Ovary (tissue), 9 donors: ENCODE data around the gene NDFIP2. TPM values are rescaled to one million over a fixed set of nuclear protein-coding genes. Genes with fewer than 3 reads are reported as not detected.

Source experiments
- DNase-seq, 5 donors: peaks; one replicate each; pipeline ENCODE4 v3.0.0-alpha.2; 2019 to 2020
- H3K27ac ChIP-seq, 2 donors: fragments of 200-600 bp; one replicate each; pipeline versions ENCODE4 v1.5.1 to v1.8.0; 2019 to 2022
- H3K27me3 ChIP-seq: fragments of 200-600 bp; one replicate; pipeline ENCODE4 v1.8.0; 2022
- H3K36me3 ChIP-seq: fragments of 200-600 bp; sonication (generic); one replicate; pipeline ENCODE4 v1.5.1; 2019
- H3K4me1 ChIP-seq: one replicate; pipeline ENCODE4 v1.8.1; 2013; ENCODE audit warnings: mild to moderate bottlenecking, moderate library complexity; ENCODE audit not compliant: insufficient read depth
- H3K4me3 ChIP-seq: fragments of 200-600 bp; sonication (generic); one replicate; pipeline ENCODE4 v1.5.1; 2017
- H3K9me3 ChIP-seq, 2 donors: fragments of 200-600 bp in 1 of 2; sonication (generic) in 1 of 2; one replicate each; pipeline versions ENCODE4 v1.5.1 to v1.8.1; 2013 to 2019; ENCODE audit warnings: mild to moderate bottlenecking in 1 of 2, moderate library complexity in 1 of 2
- EP300 ChIP-seq: sonication (generic); formaldehyde crosslinking; IDR thresholded peaks from one replicate; pipeline ENCODE4 v1.6.1; 2017; ENCODE audit warnings: antibody characterized with exemption
- POLR2A ChIP-seq: fragments of 450-650 bp; IDR thresholded peaks from one replicate; pipeline ENCODE4 v1.6.1; 2017; ENCODE audit warnings: antibody characterized with exemption, mild to moderate bottlenecking, moderate library complexity
- WGBS, 3 donors: extraction: QIAGEN DNeasy Blood & Tissue Kit in 1 of 3; methylation state at CpG; one replicate each; pipeline versions ENCODE4 v1.1.5 to v1.1.7; 2013 to 2017; 5-methylcytosine and 5-hydroxymethylcytosine counted together
- intact Hi-C, 4 donors: fragments of 100-400 bp; cut with DNase I; formaldehyde crosslinking; loops; one replicate each; pipeline versions ENCODE4 v1.11.0 to v1.15.1; 2022 to 2023
- polyA plus RNA-seq, 2 donors: library from polyadenylated mRNA; stranded (reverse); fragments of 200-250 nt in 1 of 2; fragments of 350-450 nt in 1 of 2; fragmentation: Illumina TruSeq in 1 of 2; extraction: RNeasy Lipid Tissue Mini Kit (QIAGEN cat#74804) in 1 of 2; gene quantifications; one replicate each; pipeline ENCODE4 v1.2.3, GENCODE V29; 2013 to 2014
- total RNA-seq, 7 donors: library from RNA; depleted of rRNA in 2 of 7; stranded (reverse); fragments of >200 nt in 2 of 7; fragmentation: NEBNext Ultra II Directional in 3 of 7; extraction: Animal tissue kit (Norgen Biotek cat#: 25700) in 3 of 7; gene quantifications; one replicate each; pipeline versions ENCODE4 v1.1.0 to v1.2.4, GENCODE V29; 2016 to 2023
- TF ChIP-seq, protein P1 (sequence below), 3 donors: fragments of 450-650 bp in 2 of 3; fragments of 200-600 bp in 1 of 3; IDR thresholded peaks; one replicate each; pipeline versions ENCODE4 v1.5.1 to v1.8.0; 2016 to 2022; ENCODE audit warnings: antibody characterized with exemption in 3 of 3, mild to moderate bottlenecking in 1 of 3
- donor health status: DM: no; HTN: no; CAD: no; lungs with moderate emphysema.
- donor health status: DM: no; HTN: no; CAD: no.
- donor health status: Bipolar disorder and iron deficiency.
- donor health status: DM: yes; HTN: yes; CAD: no.
- donor health status: DM: no; HTN: no; CAD: no.
- donor health status: DM: yes; HTN: yes; CAD: no.

The NDFIP2 gene
- total and polyA plus RNA-seq, 9 donors: 5.9 to 20.4 (median 15.5) TPM

DNA sequence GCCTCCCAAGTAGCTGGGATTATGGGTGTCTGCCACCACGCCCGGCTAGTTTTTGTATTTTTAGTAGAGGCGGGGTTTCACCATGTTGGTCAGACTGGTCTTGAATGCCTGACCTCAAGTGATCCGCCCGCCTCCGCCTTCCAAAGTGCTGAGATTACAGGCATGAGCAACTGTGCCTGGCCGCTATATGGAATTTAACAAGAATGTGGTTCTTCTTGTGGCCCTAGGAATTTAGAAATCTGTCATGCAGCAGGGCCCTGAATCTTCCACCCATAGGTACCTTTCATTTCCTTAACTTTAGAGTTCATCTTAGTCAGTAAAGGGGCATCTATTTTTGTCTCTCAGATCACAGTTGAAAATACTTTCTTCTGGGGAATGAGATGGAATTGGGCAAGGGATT lies 25.6 kb upstream of the NDFIP2 start:
- Histone ChIP-seq H3K27me3 (no peaks in the 10 kb centered on the region), H3K4me3 (no peak overlapping the region), H3K4me1 (no peaks in the 10 kb centered on the region), H3K36me3 (no peaks in the 10 kb centered on the region), H3K27ac (no peak overlapping the region), H3K9me3 (no peaks in the 10 kb centered on the region)
- DNase-seq: no peak
- no peak for TF ChIP-seq EP300
- TF ChIP-seq POLR2A: no peak
- TF ChIP-seq, protein P1, sequence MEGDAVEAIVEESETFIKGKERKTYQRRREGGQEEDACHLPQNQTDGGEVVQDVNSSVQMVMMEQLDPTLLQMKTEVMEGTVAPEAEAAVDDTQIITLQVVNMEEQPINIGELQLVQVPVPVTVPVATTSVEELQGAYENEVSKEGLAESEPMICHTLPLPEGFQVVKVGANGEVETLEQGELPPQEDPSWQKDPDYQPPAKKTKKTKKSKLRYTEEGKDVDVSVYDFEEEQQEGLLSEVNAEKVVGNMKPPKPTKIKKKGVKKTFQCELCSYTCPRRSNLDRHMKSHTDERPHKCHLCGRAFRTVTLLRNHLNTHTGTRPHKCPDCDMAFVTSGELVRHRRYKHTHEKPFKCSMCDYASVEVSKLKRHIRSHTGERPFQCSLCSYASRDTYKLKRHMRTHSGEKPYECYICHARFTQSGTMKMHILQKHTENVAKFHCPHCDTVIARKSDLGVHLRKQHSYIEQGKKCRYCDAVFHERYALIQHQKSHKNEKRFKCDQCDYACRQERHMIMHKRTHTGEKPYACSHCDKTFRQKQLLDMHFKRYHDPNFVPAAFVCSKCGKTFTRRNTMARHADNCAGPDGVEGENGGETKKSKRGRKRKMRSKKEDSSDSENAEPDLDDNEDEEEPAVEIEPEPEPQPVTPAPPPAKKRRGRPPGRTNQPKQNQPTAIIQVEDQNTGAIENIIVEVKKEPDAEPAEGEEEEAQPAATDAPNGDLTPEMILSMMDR (IDR thresholded peaks at IDR 0.05): no peak
- intact Hi-C loops: no loop called here
- WGBS, 3 donors: 94 to 97% (median 94%) methylated on average over 7 of the region's 7 CpGs

- H3K4me3 ChIP-seq: no peak overlapping the region
- H3K27ac ChIP-seq: no peak overlapping the region
- intact Hi-C loops: no loop called here
- no peaks in the 10 kb centered on the region for H3K4me1 ChIP-seq
- WGBS, 3 donors: 80 to 91% (median 80%) methylated on average over 1 of the region's 1 CpG
- no peaks in the 10 kb centered on the region for H3K27me3 ChIP-seq
- TF ChIP-seq, protein P1 (IDR thresholded peaks at IDR 0.05): no peak
- TF ChIP-seq EP300 (no peak), POLR2A (no peak)
- H3K36me3 ChIP-seq: no peaks in the 10 kb centered on the region
- no peaks in the 10 kb centered on the region for H3K9me3 ChIP-seq
- no peak for DNase-seq
Measured at GRCh38 chr13:79456051-79456450, 24.9 kb upstream of the NDFIP2 start.

GRCh38 chr13:79456656-79457365 lies 24.1 kb upstream of the NDFIP2 start:
- Histone ChIP-seq H3K4me3 (no peak overlapping the region), H3K4me1 (no peaks in the 10 kb centered on the region), H3K36me3 (no peaks in the 10 kb centered on the region), H3K27ac (no peak overlapping the region), H3K9me3 (no peaks in the 10 kb centered on the region), H3K27me3 (no peaks in the 10 kb centered on the region)
- intact Hi-C loops: no loop called here
- 82 to 92% (median 88%) methylated on average over 1 of the region's 1 CpG for WGBS, 3 donors
- TF ChIP-seq POLR2A (no peak), EP300 (no peak)
- TF ChIP-seq, protein P1 (IDR thresholded peaks at IDR 0.05): no peak
- DNase-seq: no peak

DNA sequence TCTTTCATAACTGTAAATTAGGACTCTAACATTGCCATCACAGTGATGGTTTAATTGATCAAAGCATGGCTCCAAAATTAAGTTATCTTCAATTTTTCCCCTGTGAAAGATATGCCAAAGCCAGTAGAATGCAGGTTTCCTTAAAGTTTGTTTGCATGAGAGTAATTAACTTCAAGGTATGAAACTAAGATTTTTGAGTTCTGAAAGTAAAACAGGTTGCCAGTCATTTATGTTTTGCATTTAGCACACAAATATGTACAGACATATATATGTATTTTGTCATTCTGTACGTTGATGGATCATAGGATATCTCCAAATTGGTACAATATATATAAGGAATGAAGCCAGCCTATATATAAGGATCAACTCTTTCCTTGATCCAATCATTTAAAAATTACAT lies 23.6 kb upstream of the NDFIP2 start:
- H3K36me3 ChIP-seq: no peaks in the 10 kb centered on the region
- WGBS, 3 donors: 73 to 76% (median 75%) methylated on average over 1 of the region's 1 CpG
- no peaks in the 10 kb centered on the region for H3K4me1 ChIP-seq
- no peaks in the 10 kb centered on the region for H3K27me3 ChIP-seq
- H3K27ac ChIP-seq: no peak overlapping the region
- DNase-seq: no peak
- H3K9me3 ChIP-seq: no peaks in the 10 kb centered on the region
- TF ChIP-seq, protein P1 (IDR thresholded peaks at IDR 0.05): no peak
- TF ChIP-seq POLR2A (no peak), EP300 (no peak)
- H3K4me3 ChIP-seq: no peak overlapping the region
- intact Hi-C loops: no loop called here
